Measurements from ENCODE around the gene CCND2. TPM values are rescaled to one million over a fixed set of nuclear protein-coding genes. Genes with fewer than 3 reads are reported as not detected.

The CCND2 gene
- total RNA-seq, 2 experiments from 2014 or later: not detected

DNA sequence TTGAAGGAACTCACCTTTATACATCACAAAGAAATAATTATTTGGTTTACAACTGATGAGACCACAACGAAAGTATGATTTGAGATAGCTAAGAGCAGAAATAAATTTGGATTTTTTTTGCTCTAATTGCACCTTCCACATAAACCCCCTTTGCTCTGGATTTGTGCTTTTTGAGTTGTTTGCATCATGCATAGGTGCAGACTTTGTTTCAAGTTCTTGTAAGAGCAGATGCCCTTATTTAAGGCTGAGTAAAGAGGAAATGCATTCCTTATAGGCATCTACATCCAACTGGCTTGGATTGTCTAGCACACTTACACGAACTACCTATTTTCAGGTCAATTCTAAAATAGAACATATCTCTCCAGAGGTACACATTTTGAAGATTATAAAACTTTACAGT, 6.6 kb upstream of the CCND2 start:
- intact Hi-C loops (cut with micrococcal nuclease; ENCODE audit: unreplicated experiment): no loop called here
- Histone ChIP-seq H3K36me3 (ENCODE audit: insufficient read depth, low read length) (no peaks in the 10 kb centered on the region), H3K9me3 (ENCODE audit: low read length) (no peaks in the 10 kb centered on the region), H3K4me3 (ENCODE audit: low read depth, low read length, poor library complexity, severe bottlenecking) (no peak overlapping the region), H3K79me2 (ENCODE audit: insufficient read depth, low read depth, low read length) (no peaks in the 10 kb centered on the region), H3K27ac (ENCODE audit: low read depth, low read length, poor library complexity, severe bottlenecking) (no peak overlapping the region), H4K20me1 (ENCODE audit: insufficient read depth, low read length) (no peaks in the 10 kb centered on the region), H2AFZ (ENCODE audit: low read length) (no peak overlapping the region), H3K9me2 (ENCODE audit: insufficient read depth, low read length) (no peaks in the 10 kb centered on the region), H3K4me2 (ENCODE audit: low read length) (no peak overlapping the region), H3K4me1 (ENCODE audit: insufficient read depth, low read length, poor library complexity, severe bottlenecking) (peaks cover 18% of the 10 kb centered on the region)
- BruUV-seq (replicated peaks): no TSS peak
- DNase-seq (ENCODE audit: low spot score): no peak
- ChIA-PET CTCF (ENCODE audit: unreplicated experiment) (no interaction called here), POLR2A (no interaction called here)
- TF ChIP-seq EZH2phosphoT487 (IDR thresholded peaks at IDR 0.05; ENCODE audit: borderline replicate concordance, low read depth, low read length): no peak
- TF ChIP-seq, protein P1, sequence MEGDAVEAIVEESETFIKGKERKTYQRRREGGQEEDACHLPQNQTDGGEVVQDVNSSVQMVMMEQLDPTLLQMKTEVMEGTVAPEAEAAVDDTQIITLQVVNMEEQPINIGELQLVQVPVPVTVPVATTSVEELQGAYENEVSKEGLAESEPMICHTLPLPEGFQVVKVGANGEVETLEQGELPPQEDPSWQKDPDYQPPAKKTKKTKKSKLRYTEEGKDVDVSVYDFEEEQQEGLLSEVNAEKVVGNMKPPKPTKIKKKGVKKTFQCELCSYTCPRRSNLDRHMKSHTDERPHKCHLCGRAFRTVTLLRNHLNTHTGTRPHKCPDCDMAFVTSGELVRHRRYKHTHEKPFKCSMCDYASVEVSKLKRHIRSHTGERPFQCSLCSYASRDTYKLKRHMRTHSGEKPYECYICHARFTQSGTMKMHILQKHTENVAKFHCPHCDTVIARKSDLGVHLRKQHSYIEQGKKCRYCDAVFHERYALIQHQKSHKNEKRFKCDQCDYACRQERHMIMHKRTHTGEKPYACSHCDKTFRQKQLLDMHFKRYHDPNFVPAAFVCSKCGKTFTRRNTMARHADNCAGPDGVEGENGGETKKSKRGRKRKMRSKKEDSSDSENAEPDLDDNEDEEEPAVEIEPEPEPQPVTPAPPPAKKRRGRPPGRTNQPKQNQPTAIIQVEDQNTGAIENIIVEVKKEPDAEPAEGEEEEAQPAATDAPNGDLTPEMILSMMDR (conservative IDR thresholded peaks at IDR 0.05; ENCODE audit: low read length): no peak

DNA sequence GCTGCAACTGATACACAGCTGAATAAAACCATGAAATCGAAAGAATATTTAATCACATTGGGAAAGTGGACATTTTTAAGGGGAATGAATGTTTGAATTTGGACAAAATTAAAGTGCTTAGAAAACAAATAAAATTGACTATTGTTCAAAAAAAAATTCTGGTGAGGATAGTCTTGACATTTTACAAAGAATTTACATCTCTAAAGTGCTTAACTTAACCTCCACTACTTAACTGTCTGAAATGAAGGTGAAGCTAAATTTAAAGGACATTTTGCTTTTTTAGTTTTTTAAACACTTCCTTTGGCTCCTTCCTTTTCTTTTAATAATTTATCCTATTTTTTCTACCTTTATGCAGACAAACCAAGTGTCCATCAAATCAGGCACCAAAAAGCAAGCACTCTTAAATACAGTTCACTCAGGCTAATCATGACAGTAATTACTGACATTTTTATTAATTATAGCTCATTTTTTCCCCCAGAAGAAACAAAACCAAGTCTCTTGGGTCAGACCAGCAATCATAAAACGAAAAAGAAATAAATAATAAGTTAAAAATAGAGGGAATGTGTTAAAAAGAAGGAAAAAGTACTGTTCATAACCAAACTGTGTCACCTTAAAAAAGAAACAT, 5.7 kb upstream of the CCND2 start:
- H3K36me3 ChIP-seq (ENCODE audit: insufficient read depth, low read length): no peaks in the 10 kb centered on the region
- intact Hi-C loops (cut with micrococcal nuclease; ENCODE audit: unreplicated experiment): no loop called here
- BruUV-seq (replicated peaks): no TSS peak

More for the DNA sequence above, 5.7 kb upstream of the CCND2 start:
- no peak for DNase-seq (ENCODE audit: low spot score)
- ChIA-PET CTCF (ENCODE audit: unreplicated experiment) (no interaction called here), POLR2A (interaction anchor here (0.7 kb wide), 2 partner anchors 13 to 158 kb away, joined by 3 read pairs; no protein-coding TSS in a partner anchor)
- Histone ChIP-seq H3K79me2 (ENCODE audit: insufficient read depth, low read depth, low read length) (no peaks in the 10 kb centered on the region), H3K9me3 (ENCODE audit: low read length) (no peaks in the 10 kb centered on the region), H4K20me1 (ENCODE audit: insufficient read depth, low read length) (no peaks in the 10 kb centered on the region), H3K4me1 (ENCODE audit: insufficient read depth, low read length, poor library complexity, severe bottlenecking) (peaks cover 18% of the 10 kb centered on the region), H3K4me2 (ENCODE audit: low read length) (no peak overlapping the region), H3K27ac (ENCODE audit: low read depth, low read length, poor library complexity, severe bottlenecking) (no peak overlapping the region), H2AFZ (ENCODE audit: low read length) (no peak overlapping the region), H3K4me3 (ENCODE audit: low read depth, low read length, poor library complexity, severe bottlenecking) (no peak overlapping the region), H3K9me2 (ENCODE audit: insufficient read depth, low read length) (no peaks in the 10 kb centered on the region)
- TF ChIP-seq, protein P1 (conservative IDR thresholded peaks at IDR 0.05; ENCODE audit: low read length): no peak
- TF ChIP-seq EZH2phosphoT487 (IDR thresholded peaks at IDR 0.05; ENCODE audit: borderline replicate concordance, low read depth, low read length): no peak

All from OCI-LY7 (cell line).